ENCODE data around the gene PRRC2B.
"Not testable (repeated sequence)": the region's sequence is repeated elsewhere in the genome, so short reads cannot be mapped to it uniquely, and the experiment has no call there.

The PRRC2B gene

DNA sequence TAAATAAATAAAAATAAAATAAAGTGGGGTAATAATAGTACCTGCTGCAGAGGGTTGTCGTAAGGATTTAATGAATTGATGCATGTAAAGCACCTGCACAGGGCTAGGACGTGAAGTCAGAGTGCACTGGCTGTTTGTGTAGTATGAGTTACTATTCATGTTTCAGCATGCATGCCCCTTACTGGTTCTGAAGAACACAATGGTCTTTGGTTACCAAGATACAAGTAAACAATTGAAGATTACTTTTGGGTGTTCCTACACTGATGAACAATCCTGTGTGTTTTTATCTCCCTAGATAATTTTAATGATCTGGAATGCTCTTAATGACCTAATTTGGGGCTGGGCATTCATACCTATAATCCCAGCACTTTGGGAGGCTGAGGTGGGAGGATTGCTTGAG is 23.2 kb upstream of the PRRC2B start:
- H3K4me3 ChIP-seq (ENCODE audit: low read length): no peak overlapping the region
- TF ChIP-seq, protein P1, sequence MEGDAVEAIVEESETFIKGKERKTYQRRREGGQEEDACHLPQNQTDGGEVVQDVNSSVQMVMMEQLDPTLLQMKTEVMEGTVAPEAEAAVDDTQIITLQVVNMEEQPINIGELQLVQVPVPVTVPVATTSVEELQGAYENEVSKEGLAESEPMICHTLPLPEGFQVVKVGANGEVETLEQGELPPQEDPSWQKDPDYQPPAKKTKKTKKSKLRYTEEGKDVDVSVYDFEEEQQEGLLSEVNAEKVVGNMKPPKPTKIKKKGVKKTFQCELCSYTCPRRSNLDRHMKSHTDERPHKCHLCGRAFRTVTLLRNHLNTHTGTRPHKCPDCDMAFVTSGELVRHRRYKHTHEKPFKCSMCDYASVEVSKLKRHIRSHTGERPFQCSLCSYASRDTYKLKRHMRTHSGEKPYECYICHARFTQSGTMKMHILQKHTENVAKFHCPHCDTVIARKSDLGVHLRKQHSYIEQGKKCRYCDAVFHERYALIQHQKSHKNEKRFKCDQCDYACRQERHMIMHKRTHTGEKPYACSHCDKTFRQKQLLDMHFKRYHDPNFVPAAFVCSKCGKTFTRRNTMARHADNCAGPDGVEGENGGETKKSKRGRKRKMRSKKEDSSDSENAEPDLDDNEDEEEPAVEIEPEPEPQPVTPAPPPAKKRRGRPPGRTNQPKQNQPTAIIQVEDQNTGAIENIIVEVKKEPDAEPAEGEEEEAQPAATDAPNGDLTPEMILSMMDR (conservative IDR thresholded peaks at IDR 0.05; ENCODE audit: low read length): no peak
- DNase-seq (ENCODE audit: low read depth): no peak

DNA sequence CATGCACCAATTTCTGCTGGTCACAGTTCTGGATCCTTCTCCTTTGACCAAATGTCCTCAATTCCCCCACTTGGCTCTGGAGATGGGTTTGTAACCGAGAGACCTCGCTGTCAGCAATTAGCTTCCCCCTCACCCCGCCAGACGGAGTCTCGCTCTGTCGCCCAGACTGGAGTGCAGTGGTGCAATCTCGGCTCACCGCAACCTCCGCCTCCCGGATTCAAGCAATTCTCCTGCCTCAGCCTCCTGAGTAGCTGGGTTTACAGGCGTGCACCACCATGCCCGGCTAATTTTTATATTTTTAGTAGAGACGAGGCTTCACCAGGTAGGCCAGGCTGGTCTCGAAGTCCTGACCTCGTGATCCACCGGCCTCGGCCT is 21.3 kb upstream of the PRRC2B start:
- not testable (repeated sequence) for DNase-seq (ENCODE audit: low read depth)

DNA sequence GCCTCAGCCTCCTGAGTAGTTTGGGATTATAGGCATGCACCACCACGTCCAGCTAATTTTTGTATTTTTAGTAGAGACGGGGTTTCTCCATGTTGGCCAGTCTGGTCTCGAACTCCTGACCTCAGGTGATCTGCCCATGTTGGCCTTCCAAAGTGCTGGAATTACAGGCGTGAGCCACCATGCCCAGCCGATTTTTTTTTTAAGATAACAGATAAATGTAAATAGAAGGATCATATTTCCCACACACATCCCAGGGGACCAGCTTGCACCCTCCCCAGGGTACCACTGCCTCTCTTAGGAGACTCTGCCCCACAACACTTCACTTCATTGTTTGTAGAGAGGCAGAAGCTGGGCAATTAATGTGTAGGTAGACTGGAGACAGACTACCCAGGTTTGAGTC is 19.2 kb upstream of the PRRC2B start:
- DNase-seq (ENCODE audit: low read depth); H3K4me3 ChIP-seq (ENCODE audit: low read length): not testable (repeated sequence)

More for the DNA sequence above, 21.3 kb upstream of the PRRC2B start:
- peak overlapping the region; percentile 84 for H3K4me3 ChIP-seq (ENCODE audit: low read length)

DNA sequence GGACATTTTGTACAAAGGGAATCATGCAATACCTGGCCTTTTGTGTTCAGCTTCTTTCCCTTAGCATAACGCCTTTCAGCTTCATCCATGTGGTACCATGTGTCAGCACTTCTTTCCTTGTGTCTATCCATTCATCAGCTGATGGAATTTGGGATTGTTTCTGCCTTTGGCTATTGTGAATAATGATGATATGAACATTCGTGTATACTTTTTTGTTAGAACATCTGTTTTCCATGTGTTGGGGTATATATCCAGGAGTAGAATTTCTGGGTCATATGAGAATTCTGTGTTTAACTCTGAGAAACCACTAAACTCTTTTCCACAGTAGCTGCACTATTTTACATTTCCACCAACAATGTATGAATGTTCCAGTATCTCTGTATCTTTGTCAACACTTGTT is 14.8 kb upstream of the PRRC2B start:
- H3K4me3 ChIP-seq (ENCODE audit: low read length): no peak overlapping the region
- no peak for DNase-seq (ENCODE audit: low read depth)
- TF ChIP-seq, protein P1 (conservative IDR thresholded peaks at IDR 0.05; ENCODE audit: low read length): no peak

DNA sequence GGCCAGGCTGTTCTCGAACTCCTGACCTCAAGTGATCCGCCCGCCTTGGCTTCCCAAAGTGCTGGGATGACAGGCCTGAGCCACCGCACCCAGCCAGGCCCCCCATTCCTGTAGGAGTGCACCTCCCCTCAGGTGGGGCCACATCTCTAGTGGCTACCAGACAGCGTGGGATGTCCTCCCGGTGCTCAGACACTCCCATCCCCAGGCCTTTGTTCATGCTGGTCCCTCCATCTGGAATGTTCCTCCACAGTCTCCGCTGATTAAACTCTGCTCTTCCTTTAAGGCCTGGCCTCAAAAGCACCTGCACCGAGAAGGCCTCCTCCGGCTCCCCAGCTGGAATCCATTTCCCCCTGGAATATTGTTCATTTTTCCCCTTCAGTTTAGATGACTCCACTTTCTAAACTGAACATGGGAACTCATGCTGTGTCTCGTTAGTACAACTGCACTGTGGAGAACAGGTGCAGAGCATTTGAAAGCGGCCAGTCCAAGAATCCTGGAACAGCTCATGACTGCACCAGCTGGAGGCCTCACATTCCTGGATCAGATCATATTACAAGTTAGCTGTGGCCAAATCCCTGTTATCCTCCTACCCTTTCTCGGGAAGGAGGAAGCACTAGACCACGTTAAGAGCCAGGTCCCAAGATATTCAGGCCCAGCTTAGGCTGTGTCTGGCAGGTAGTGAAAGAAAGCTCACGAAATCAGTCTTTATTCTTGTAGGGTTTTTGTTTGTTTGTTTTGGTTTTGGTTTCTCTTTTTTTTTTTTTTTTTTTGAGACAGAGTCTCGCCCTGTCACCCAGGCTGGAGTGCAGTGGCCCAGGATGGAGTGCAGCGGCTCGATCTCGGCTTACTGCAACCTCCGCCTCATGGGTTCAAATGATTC is 10.8 kb upstream of the PRRC2B start:
- TF ChIP-seq, protein P1 (conservative IDR thresholded peaks at IDR 0.05; ENCODE audit: low read length): 0 out of 2 replicates have a peak, but pooled peaks have one; percentile 6
- peak overlapping the region; percentile 26; the same call in 1 of the 2 replicates for H3K4me3 ChIP-seq (ENCODE audit: low read length)

DNA sequence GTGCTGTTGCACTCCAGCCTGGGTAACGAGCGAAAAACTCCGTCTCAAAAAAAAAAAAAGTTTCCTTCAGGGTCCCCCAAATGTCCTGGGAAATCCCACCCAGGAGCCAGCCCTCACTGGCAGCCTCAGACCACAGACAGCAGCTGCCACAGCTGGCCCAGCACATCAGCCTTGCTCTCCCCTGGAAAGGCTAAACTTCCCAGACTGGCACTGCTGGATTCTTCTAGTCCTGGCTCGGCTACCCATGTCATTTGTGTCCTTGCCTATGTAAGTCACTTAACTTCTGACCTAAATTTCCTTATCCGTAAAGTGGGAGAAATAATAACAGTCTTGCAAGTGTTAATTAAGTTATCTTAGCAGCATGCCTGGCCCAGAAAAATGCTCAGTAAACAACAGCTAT is 8.6 kb upstream of the PRRC2B start:
- TF ChIP-seq, protein P1 (conservative IDR thresholded peaks at IDR 0.05; ENCODE audit: low read length): no peak
- no peak overlapping the region for H3K4me3 ChIP-seq (ENCODE audit: low read length)
- no peak for DNase-seq (ENCODE audit: low read depth)

More for the DNA sequence above, 10.8 kb upstream of the PRRC2B start:
- peak; percentile 78 for DNase-seq (ENCODE audit: low read depth)

DNA sequence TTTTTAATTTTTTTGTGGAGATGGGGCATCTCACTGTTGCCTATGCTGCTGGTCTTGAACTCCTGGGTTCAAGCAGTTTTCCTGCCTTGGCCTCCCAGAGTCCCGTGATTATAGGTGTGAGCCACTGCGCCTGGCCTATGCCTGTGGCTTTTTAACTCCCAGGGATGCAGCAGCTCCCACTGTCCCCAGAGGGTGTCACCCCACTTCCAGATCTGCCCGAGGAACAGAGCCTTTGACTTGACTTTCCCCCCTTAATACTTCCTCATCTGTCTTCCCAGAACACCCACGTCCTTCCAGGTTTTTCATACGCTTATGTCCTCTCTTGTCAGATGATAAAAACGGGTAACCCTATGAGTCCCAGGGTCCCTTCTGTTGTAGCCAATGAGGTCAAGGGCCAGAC is 7.6 kb upstream of the PRRC2B start:
- H3K4me3 ChIP-seq (ENCODE audit: low read length): no peak overlapping the region
- DNase-seq (ENCODE audit: low read depth): no peak
- TF ChIP-seq, protein P1 (conservative IDR thresholded peaks at IDR 0.05; ENCODE audit: low read length): peak; percentile 35

DNA sequence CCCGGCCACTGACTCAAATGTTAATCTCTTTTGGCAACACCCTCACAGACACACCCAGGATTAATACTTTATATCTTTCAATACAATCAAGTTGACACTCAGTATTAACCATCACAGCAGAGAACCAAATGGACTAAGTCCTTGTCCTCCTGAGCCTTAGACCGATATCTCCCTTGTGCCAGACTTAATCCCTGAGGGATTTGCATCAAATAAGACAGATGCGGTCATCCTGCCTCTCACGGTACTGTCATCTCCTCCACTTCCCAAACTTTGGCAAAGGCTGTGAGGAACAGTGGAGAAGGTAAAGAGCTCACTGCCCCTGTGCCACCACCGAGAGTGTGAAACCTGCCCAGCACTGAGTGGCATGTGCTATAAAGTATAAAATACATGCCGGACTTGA is 6.5 kb upstream of the PRRC2B start:
- TF ChIP-seq, protein P1 (conservative IDR thresholded peaks at IDR 0.05; ENCODE audit: low read length): no peak
- no peak overlapping the region for H3K4me3 ChIP-seq (ENCODE audit: low read length)
- no peak for DNase-seq (ENCODE audit: low read depth)

Data from AG10803 (cell line).